ENCODE measurements around the gene CCDC88C. TPM values are rescaled to one million over a fixed set of nuclear protein-coding genes. Genes with fewer than 3 reads are reported as not detected.

Gene CCDC88C
- total RNA-seq, 4 donors from 2014 or later = 1.1 to 2.7 (median 2.1) TPM

- H3K27ac ChIP-seq = no peak overlapping the region
- H3K4me1 ChIP-seq = peaks cover 0 to 6% of the 10 kb centered on the region in 2 donors
- intact Hi-C loops (cut with DNase I; ENCODE audit: low total_unique reads) (no loop called here), in situ Hi-C loops (cut with MboI; ENCODE audit: low sequenced_read_pairs in 4 of 4) (no loop called here)
- no peaks in the 10 kb centered on the region for H3K27me3 ChIP-seq
- no peaks in the 10 kb centered on the region for H3K9me3 ChIP-seq
- TF ChIP-seq CTCF (IDR thresholded peaks at IDR 0.05 in 4 of 5, conservative IDR thresholded peaks at IDR 0.05 in 1 of 5) (no peak), POLR2A (IDR thresholded peaks at IDR 0.05) (no peak)
- no peak overlapping the region for H3K4me3 ChIP-seq
- DNase-seq = no peak
- H3K36me3 ChIP-seq = no peaks in the 10 kb centered on the region
- ATAC-seq = no peak
Observed at GRCh38 chr14:91396013-91396660, 21.5 kb downstream of the CCDC88C start.

- in situ Hi-C loops (cut with MboI; ENCODE audit: low sequenced_read_pairs in 4 of 4) = no loop called here
- H3K27ac ChIP-seq = no peak overlapping the region
Observed at GRCh38 chr14:91395466-91395865, 22.2 kb downstream of the CCDC88C start.

GRCh38 chr14:91394105-91395081, 23.2 kb downstream of the CCDC88C start:
- DNase-seq (no peak), ATAC-seq (no peak)
- TF ChIP-seq POLR2A (IDR thresholded peaks at IDR 0.05) (no peak), CTCF (IDR thresholded peaks at IDR 0.05 in 4 of 5, conservative IDR thresholded peaks at IDR 0.05 in 1 of 5) (no peak)
- H3K27me3 ChIP-seq = no peaks in the 10 kb centered on the region
- H3K27ac ChIP-seq = no peak overlapping the region
- H3K36me3 ChIP-seq = no peaks in the 10 kb centered on the region
- H3K4me3 ChIP-seq = no peak overlapping the region
- in situ Hi-C loops (cut with MboI; ENCODE audit: low sequenced_read_pairs in 4 of 4) = no loop called here
- no peaks in the 10 kb centered on the region for H3K4me1 ChIP-seq
- intact Hi-C loops (cut with DNase I; ENCODE audit: low total_unique reads) = no loop called here
- H3K9me3 ChIP-seq = no peaks in the 10 kb centered on the region

More at GRCh38 chr14:91395466-91395865, 22.2 kb downstream of the CCDC88C start:
- Histone ChIP-seq H3K27me3 (no peaks in the 10 kb centered on the region), H3K36me3 (no peaks in the 10 kb centered on the region), H3K4me3 (no peak overlapping the region), H3K4me1 (peaks cover 0 to under 1% of the 10 kb centered on the region in 2 donors), H3K9me3 (no peaks in the 10 kb centered on the region)
- ATAC-seq = no peak
- no peak for TF ChIP-seq CTCF (IDR thresholded peaks at IDR 0.05 in 4 of 5, conservative IDR thresholded peaks at IDR 0.05 in 1 of 5)
- no peak for TF ChIP-seq POLR2A (IDR thresholded peaks at IDR 0.05)
- intact Hi-C loops (cut with DNase I; ENCODE audit: low total_unique reads) = no loop called here
- DNase-seq = no peak

GRCh38 chr14:91392623-91393303, 24.9 kb downstream of the CCDC88C start:
- Histone ChIP-seq H3K4me3 (no peak overlapping the region), H3K36me3 (no peaks in the 10 kb centered on the region), H3K9me3 (no peaks in the 10 kb centered on the region), H3K27me3 (no peaks in the 10 kb centered on the region), H3K4me1 (no peaks in the 10 kb centered on the region), H3K27ac (no peak overlapping the region)
- in situ Hi-C loops (cut with MboI; ENCODE audit: low sequenced_read_pairs in 4 of 4) (no loop called here), intact Hi-C loops (cut with DNase I; ENCODE audit: low total_unique reads) (no loop called here)
- no peak for TF ChIP-seq POLR2A (IDR thresholded peaks at IDR 0.05)
- no peak for TF ChIP-seq CTCF (IDR thresholded peaks at IDR 0.05 in 4 of 5, conservative IDR thresholded peaks at IDR 0.05 in 1 of 5)
- ATAC-seq (no peak), DNase-seq (no peak)
